Skeletal muscle cell (primary cell): ENCODE measurements around the gene MOB1B.
A peak's percentile ranks its signal among the peaks of the same experiment; 100 is the strongest.
"Not testable (repeated sequence)": the region's sequence is repeated elsewhere in the genome, so short reads cannot be mapped to it uniquely, and the experiment has no call there.

Experiments
- DNase-seq: peaks from one replicate; pipeline ENCODE4 v3.0.0-alpha.2; 2010; ENCODE audit warnings: low read depth
- H3K4me3 ChIP-seq: 2 replicates; pipeline ENCODE4 v1.5.1; 2011; ENCODE audit warnings: low read depth, mild to moderate bottlenecking, control low read depth, low read length, moderate library complexity

The MOB1B gene

DNA sequence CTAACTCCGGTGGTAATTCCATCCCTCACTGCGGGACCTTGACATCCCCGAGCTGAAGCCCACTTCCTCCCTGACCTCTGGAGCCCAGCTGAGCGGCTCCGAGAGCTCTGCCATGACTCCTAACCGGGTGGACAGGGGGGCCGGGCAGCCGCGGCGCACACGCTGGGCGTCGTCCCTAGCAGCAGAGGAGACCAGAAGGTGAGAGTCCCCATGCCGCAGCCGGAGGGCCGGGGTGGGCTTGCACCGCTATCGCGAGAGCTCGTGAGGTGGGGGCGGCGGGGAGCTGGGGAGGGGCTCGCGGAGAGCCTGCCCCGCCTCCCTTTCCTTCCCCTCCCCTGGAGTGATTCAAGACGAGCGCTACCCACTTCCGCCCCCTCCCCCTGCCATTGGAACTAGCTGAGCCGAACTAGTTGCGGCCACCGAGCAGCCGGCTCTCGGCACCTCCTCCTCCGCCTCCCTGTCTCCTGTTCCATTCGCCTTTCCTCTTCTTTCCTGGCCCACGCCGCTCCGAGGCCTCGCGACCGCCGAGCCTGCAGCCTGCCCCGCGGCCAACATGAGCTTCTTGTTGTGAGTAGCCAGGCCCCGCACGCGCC, at the start of gene MOB1B:
Gene MOB1B, plus strand, starts transcription at position 386 of the 593 bp plus-strand sequence. Its CDS starts 168 bp downstream, at position 554.
- peak within 1 kb of the TSS; percentile 79 for H3K4me3 ChIP-seq
- peak; percentile 83 for DNase-seq

DNA sequence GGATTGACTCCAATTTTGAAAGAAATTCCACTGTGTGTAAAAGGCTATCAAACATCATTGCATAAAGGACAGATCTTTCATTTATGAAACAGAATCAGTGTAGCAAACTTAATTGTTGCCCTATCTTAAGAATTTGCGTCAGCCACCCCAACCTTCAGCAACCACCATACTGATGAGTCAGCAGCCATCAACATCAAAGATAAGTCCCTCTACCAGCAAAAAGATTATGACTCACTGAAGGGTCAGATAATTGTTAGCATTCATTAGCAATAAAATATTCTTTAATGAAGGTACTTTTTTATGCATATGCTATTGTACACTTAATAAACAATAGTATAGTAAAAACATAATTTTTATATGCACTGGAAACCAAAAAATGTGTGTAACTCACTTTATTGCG, 46.7 kb upstream of the MOB1B start:
- no peak for DNase-seq
- no peak overlapping the region for H3K4me3 ChIP-seq

DNA sequence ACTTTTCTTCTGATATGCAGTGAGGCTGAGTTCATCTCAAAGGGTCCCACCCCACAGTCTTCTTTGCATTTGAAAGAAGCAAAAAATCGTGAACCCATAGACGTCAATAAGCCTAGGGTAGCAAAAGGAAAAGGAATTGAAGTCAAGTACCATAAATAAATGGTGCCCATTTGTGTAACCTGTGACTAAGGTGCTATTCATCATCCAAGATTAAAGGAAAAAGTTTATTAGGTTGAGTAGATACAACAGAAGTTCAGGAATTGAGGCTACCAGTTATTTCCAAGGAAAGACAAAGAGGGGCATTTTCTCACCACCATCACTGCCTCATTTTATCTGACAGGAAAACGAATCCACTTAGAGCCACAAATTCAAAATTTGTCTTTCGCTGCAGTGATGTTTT, 43.7 kb upstream of the MOB1B start:
- no peak overlapping the region for H3K4me3 ChIP-seq
- DNase-seq = no peak

DNA sequence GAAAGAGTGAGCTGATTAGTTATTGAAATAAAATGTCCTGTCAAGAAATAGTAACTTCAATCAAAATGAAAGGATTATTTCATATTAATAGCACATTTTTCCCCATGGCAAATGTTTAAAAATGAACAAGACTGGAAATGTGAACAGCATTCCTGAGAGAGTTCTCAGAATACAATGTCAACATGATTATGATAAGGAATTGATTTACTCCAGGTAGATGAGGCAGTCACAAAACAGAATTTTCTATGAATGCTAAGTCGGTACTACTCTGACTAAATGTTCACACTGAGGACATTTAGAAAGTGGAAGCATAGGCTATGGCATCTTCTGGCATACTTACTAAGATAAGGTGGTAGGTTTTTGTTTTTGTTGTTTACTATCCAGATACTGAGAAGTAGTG, 43.1 kb upstream of the MOB1B start:
- H3K4me3 ChIP-seq = no peak overlapping the region
- no peak for DNase-seq

DNA sequence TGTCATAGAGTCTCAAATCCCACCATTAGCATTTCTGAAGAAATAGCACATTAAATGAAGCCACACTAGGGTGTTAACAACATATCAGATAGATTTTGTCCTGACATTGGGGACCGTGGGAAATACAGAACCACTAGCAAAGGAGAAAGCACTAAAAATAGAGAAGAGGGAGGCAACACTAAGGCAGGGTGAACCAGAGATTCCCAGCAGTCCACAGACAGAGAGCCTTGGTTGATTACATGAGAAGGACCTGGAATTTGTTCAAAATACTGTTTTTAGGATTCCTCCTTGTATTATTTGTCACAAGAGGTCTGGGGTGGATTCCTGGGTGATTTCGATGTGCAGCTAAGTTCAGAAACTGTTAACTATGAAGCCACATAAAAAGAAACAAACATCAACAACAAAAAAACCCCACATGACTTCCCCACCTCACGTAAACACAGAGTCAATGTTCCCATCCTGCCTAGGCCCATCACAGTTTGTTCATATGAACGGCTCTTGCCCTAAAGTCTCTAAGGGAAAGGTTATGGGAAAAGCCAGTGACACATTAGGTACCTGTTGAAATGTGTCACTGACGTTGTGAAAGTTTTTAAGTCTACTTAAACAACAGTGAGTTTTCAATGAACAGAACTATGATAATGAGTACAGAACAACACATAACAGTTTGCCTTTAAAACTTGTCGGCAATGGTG, 38.9 kb upstream of the MOB1B start:
- no peak overlapping the region for H3K4me3 ChIP-seq
- no peak for DNase-seq

DNA sequence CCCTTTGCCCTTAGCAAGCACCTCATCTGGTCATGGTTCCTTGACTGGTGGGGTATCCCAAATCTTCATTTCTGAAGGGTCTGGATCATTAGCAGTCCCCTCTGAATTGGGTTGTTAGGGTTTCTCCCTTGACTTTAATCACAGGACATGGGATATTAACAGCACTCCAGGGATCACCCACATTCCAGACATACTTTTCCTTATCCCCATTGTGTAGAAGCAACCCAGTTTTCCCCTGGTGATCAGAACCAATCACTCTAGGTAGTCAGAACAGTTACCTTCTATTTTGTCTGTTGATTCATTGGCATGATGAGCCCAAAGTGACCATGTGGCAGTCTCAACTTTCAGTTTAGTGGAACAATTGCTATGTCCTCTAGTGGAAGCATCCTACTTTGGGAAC, 33.4 kb upstream of the MOB1B start:
- no peak for DNase-seq
- no peak overlapping the region for H3K4me3 ChIP-seq

DNA sequence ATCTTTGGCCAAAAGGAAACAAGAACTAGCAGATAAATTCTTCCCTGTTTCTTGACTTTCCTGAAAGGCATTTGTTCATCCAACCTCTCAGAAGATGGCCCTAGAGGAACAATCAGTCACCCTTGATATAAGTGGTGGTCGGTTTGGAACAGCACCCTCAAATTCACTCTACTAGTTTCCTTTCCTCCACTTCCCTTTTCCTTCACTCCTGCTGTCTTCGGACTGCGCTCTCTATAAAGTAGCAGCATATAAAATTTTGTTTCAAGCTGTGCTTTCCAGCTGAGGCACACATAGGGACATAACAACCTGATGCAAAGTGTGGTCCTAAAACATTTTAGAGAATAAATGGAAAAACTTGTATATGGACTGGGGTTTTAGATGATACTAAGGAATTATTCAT, 29.0 kb upstream of the MOB1B start:
- H3K4me3 ChIP-seq = no peak overlapping the region
- DNase-seq = no peak

DNA sequence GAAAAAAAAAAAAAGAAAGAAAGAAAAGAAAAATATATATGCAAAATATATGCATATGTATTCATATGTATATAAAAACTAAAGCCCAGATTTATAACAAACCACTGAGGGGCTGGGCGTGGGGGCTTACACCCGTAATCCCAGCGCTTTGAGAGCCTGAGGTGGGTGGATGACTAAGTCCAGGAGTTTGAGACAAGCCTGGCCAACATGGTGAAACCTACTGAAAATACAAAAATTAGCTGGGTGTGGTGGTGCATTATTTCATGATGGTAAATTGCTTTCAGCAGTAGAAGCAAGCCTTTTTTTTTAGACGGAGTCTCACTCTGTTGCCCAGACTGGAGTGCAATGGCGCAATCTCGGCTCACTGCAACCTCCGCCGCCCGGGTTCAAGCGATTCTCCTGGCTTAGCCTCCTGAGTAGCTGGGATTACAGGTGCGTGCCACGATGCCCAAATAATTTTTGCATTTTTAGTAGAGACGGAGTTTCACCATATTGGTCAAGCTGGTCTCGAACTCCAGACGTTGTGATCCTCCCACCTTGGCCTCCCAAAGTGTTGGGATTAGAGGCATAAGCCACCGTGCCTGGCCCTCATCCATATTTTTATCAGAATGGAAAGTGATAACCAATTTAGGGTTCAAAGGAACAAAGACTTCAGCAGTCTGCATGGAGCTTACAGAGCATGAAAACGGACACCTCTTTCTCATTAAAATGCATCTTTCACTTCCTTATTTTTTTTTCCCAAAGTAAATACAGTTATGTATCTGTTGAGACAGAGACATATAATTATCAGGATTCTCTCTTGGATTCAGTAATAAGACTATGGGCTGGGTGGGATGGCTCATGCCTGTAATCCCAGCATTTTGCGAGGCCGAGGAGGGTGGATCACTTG, 27.7 kb upstream of the MOB1B start:
- no peak for DNase-seq
- no peak overlapping the region for H3K4me3 ChIP-seq

DNA sequence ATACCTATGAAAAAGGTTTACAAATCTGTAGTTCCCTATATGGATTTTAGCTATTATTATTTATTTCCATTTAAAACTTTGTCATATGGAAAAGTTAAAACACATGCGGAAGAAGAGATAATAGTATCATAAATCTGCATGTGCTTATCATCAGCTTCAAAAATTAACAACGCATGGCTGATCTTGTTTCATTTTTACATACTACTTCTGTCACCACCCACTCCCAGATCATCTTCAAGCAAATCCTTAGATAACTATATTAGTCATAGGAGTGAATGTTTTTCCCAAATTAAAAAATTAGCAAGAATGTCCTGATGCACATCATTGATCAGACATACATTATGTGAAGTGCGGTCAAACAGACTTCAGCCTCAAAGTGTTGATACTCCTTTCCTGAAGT, 24.6 kb upstream of the MOB1B start:
- H3K4me3 ChIP-seq = no peak overlapping the region
- no peak for DNase-seq

DNA sequence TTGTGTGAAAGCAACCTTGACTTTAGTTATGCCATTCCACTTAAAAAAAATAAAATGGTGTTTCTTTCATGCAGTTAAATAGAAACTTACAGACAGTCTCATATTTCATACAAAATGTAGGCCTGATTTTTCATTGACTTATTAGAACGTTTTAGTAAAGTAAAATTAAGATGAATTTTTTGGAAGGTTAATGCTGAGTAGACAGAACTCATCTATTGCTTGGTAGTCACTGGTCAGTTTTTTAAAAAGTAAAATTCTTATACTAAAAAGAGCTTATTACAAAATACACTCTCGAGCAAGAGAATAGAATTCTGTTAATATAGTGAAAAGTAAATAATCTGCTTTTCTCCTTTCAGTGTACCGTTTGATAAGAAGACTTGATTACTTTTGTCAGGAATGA, 21.4 kb upstream of the MOB1B start:
- no peak overlapping the region for H3K4me3 ChIP-seq
- no peak for DNase-seq

DNA sequence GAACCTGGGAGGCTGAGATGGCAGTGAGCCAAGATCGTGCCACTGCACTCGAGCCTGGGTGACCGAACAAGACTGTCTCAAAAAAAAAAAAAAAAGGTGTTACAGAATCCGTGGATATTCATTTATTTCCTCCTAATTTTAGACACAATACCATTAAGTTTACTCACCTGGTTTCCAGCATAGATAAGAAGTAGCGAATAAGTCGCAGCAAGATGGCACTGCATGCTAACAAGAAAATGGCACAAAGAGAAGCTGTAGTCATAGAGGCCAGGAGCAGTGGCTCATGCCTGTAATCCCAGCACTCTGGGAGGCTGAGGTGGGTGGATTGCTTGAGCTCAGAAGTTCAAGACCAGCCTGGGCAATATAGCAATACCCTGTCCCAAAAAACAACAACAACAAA, 17.0 kb upstream of the MOB1B start:
- no peak for DNase-seq
- H3K4me3 ChIP-seq = no peak overlapping the region

DNA sequence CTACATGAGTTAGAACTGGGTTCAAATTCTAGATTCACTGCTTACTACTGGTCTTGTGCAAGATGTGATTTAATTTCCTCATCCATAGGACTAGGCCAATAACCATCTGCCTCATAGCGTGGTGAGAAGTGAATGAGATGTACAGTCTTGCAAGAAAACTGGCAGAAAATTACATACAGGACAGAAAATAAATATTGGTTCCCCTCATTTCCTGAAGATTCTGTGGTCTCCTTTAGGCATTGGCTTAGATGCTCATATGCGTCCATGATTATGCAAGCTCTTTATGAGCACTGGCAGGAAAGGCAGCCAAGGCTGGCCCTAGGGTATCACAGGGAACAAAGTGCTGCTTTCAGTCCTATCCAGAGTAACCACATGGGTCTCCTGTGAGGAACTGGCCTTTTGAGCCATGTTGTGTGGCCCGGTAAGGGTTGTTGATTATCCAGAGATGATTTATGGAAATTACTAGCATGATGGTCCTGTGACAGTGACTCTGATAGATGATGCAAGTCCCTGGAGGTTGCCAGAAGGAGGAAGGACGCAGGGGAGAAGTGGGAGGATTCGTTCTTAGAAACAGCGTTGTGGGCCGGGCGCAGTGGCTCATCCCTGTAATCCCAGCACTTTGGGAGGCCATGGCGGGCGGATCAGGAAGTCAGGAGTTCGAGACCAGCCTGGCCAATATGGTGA, 9.9 kb upstream of the MOB1B start:
- no peak overlapping the region for H3K4me3 ChIP-seq
- peak; percentile 39 for DNase-seq

DNA sequence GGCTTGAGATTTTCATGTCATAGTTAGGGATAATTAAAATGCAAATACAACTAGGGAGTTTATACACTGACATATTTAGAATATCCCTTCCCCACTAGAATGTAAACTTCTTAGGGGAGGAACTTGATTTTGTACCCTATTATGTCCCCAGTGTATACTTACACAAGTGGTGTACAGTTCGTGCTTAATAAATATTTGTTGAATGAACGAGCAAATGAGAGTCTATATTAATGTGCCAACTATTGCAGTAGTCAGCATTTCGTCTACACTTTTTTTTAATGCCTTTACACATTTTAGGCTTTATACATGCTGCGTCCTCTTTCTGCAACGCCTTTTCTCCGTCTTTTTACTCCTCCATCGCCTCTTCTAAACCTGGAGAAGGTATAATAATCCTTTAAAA, 8.4 kb upstream of the MOB1B start:
- H3K4me3 ChIP-seq = no peak overlapping the region
- DNase-seq = no peak

DNA sequence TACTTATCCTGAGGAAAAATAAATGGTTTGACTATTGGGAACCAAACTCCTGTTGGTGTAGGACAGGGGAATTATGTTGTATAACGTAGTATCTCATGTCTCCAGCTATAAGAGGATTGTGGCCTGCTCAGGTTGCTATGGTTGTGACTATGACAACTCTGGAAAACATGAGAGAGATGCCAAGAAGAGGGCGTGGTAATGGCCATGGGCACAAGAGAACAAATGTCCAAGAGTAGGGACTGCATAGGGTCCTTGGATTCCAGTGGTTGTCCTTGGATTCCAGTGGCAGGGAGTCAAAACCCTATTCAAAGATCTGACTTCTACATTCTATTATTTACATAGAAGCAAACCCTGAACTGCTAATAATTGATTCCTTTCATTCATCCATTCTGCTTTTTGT, 6.8 kb upstream of the MOB1B start:
- no peak overlapping the region for H3K4me3 ChIP-seq
- no peak for DNase-seq

DNA sequence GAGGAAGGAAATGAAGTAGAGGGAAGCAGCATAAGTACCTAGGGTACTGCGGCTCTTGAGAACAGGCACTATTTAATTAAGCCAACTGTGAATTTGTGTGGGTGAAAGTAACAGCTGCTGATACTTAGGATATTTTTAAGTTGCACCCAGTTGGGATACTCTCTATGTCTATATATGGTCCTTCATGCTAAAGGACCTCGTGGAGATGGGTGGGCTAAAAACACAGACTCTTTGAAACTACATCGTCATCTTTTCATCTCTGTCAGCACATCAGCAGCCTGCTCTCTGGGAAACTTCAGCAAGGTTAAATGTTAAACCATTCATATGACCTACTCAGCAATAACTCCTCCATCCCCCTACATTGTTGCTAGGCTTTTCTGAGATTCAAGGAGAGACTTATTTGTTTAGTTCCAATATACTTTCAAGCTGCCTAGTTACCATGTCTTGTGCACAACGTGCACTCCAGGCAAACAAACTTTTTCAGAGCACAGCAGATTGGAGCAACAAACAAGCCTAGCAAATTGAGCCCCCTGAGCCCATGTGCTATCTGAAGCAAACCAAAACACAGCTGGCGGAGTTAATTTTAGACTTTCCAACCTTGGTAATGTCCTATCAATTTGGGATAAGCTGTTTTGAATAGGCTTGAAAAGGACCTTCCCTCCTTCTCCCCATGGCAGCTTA, 6.2 kb upstream of the MOB1B start:
- DNase-seq = no peak
- no peak overlapping the region for H3K4me3 ChIP-seq

DNA sequence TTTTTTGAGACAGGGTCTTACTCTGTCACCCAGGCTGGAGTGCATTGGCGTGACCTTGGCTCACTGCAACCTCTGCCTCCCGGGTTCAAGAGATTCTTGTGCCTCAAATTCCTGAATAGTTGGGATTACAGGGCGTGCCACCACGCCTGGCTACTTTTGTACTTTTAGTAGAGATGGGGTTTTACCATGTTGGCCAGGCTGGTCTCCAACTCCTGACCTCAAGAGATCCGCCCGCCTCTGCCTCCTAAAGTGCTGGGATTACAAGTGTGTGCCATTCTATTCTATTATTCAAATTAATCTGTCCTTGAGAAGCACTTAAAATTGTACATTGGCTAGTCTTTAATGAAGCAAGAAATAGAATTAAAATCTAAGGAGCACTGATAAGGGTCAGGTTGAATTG, 3.6 kb upstream of the MOB1B start:
- DNase-seq = not testable (repeated sequence)

DNA sequence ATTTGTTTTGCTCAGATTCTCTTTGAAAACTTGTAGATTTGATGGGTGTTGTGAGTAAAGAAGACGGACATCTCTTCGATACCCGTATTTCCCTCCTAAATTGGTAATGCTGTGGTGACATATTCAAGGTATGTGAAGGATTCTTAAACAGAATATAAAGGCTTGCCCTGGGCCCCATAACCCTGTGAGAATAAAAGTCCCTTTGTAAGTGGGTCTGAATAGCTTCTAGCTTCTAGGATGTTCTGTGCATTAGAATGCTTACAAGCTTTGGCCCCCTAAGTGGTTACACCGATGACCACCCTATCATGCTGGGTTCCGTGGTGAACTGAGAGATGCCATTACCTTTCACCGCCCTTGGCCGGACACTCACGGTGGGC, 574 bp upstream of the MOB1B start:
- DNase-seq = no peak
- H3K4me3 ChIP-seq = peak overlapping the region; percentile 79

More for the DNA sequence above, 3.6 kb upstream of the MOB1B start:
- H3K4me3 ChIP-seq = not testable (repeated sequence)

DNA sequence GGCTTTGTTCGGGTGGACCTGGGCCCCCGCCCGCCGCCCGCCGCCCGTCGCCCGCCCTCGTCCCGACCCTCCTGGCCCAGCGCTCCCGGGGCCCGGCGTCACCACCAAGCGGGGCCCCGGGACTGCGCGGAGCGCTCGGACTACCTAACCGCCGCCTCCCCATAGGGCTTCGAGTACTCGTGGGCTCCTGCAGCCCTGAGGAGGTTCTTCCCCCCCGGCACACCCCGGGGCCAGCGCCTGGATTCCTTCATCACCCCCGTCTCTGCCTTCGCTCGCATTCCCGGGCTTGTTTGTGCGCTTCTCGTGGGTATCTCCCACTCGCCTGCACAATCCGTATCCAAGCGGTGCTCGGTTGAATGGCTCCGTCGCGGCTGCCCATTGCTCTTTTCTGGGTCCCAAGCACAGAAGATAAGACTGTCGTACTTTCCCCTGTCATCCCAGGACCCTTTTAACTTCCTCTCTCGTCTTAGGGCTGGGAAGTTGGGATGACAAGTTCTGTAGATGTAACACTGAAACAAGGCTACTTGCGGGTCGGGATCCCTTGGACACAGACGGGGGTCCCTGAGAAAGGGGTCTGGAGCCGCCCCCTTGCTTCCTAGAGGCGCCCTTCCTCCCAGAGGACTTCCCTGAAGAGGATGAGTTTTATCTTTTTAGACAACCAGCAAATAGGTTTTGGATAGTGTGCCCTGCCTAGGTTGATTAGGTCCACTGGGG, 565 bp downstream of the MOB1B start:
- H3K4me3 ChIP-seq = peak overlapping the region; percentile 79
- DNase-seq = no peak

DNA sequence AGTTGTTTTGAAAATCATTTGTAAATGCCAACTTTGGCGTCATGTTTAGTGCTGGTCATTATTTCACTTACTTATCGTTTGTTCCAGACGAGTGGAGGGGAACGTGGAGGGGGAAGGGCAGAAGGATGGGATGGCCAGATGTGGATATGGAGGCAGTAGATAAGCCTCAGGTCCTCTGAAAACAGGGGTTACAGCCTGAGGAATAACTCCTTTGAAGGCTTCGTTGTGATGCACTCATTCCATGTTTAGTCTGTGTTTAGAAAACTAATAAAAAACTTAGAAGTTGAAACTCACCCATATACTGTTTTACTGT, 1.1 kb downstream of the MOB1B start:
- H3K4me3 ChIP-seq = peak overlapping the region; percentile 79
- DNase-seq = no peak
